OCI-LY7 (cell line): ENCODE results near the gene ZNF783. TPM values are rescaled to one million over a fixed set of nuclear protein-coding genes. Genes with fewer than 3 reads are reported as not detected.
A peak's percentile ranks its signal among the peaks of the same experiment; 100 is the strongest.

Experiments
- BruUV-seq: library from RNA; stranded (reverse); fragments of 400-500 nt; replicated peaks from 2 replicates; lab custom pipeline; 2021; lab: Mats Ljungman, UMichigan
- CTCF ChIA-PET: fragments of 300-600 bp; sonication (Branson Sonifier 250); formaldehyde crosslinking; loops from one replicate; lab custom pipeline; 2022; ENCODE audit warnings: antibody characterized with exemption; ENCODE audit not compliant: unreplicated experiment; lab: Charles Lee
- POLR2A ChIA-PET: fragments of 300-600 bp; sonication (Branson Sonifier 250); formaldehyde crosslinking; loops from one replicate; lab custom pipeline; 2022; ENCODE audit warnings: antibody characterized with exemption; lab: Charles Lee
- DNase-seq: peaks from one replicate; pipeline ENCODE4 v3.0.0-alpha.2; 2015; ENCODE audit warnings: low spot score
- H2AFZ ChIP-seq: fragments of 200-600 bp; sonication (generic), shearing (Covaris generic); 2 replicates; pipeline ENCODE4 v1.6.1; 2014; ENCODE audit warnings: mild to moderate bottlenecking, antibody characterized with exemption, low read length, moderate library complexity
- H3K27ac ChIP-seq: fragments of 200-600 bp; sonication (generic); 2 replicates; pipeline ENCODE4 v1.5.1; 2014; ENCODE audit warnings: mixed run types, low read depth, mild to moderate bottlenecking, moderate library complexity, low read length, inconsistent platforms; ENCODE audit not compliant: poor library complexity, severe bottlenecking
- H3K36me3 ChIP-seq: fragments of 200-600 bp; sonication (generic); 2 replicates; pipeline ENCODE4 v1.6.1; 2014; ENCODE audit warnings: mild to moderate bottlenecking, antibody characterized with exemption, low read length, moderate library complexity, mixed read lengths; ENCODE audit not compliant: insufficient read depth
- H3K4me1 ChIP-seq: fragments of 200-600 bp; sonication (generic); 2 replicates; pipeline ENCODE4 v1.5.1; 2014; ENCODE audit warnings: mild to moderate bottlenecking, low read length; ENCODE audit not compliant: insufficient read depth, poor library complexity, severe bottlenecking
- H3K4me2 ChIP-seq: fragments of 200-600 bp; sonication (generic); 2 replicates; pipeline ENCODE4 v1.6.1; 2014; ENCODE audit warnings: mild to moderate bottlenecking, low read length
- H3K4me3 ChIP-seq: fragments of 200-600 bp; sonication (generic); 2 replicates; pipeline ENCODE4 v1.5.1; 2014; ENCODE audit warnings: mild to moderate bottlenecking, low read depth, low read length; ENCODE audit not compliant: poor library complexity, severe bottlenecking
- H3K79me2 ChIP-seq: fragments of 200-600 bp; sonication (generic); 2 replicates; pipeline ENCODE4 v1.6.1; 2016; ENCODE audit warnings: low read depth, mild to moderate bottlenecking, low read length, moderate library complexity, mixed read lengths; ENCODE audit not compliant: insufficient read depth
- H3K9me2 ChIP-seq: fragments of 200-600 bp; sonication (generic); 2 replicates; pipeline ENCODE4 v1.6.1; 2016; ENCODE audit warnings: mild to moderate bottlenecking, low read length, mixed read lengths; ENCODE audit not compliant: insufficient read depth
- H3K9me3 ChIP-seq: fragments of 200-600 bp; sonication (generic); 2 replicates; pipeline ENCODE4 v1.6.1; 2014; ENCODE audit warnings: mild to moderate bottlenecking, mixed run types, low read length, mixed read lengths
- H4K20me1 ChIP-seq: fragments of 200-600 bp; sonication (generic); 2 replicates; pipeline ENCODE4 v1.6.1; 2014; ENCODE audit warnings: mild to moderate bottlenecking, antibody characterized with exemption, low read length, moderate library complexity, mixed read lengths; ENCODE audit not compliant: insufficient read depth
- CTCF ChIP-seq: fragments of 200-600 bp; sonication (generic); conservative IDR thresholded peaks from 2 replicates; pipeline ENCODE4 v1.5.1; 2014; ENCODE audit warnings: mild to moderate bottlenecking, antibody characterized with exemption, low read length, moderate library complexity, mixed read lengths
- EZH2phosphoT487 ChIP-seq: fragments of 200-600 bp; sonication (generic); IDR thresholded peaks from 2 replicates; pipeline ENCODE4 v1.6.1; 2018; ENCODE audit warnings: low read depth, borderline replicate concordance, mild to moderate bottlenecking, mixed run types, antibody characterized with exemption, low read length, moderate library complexity, mixed read lengths
- intact Hi-C: fragments of 100-400 bp; cut with micrococcal nuclease; formaldehyde crosslinking; loops from one replicate; pipeline ENCODE4 v1.10.0; 2022; ENCODE audit not compliant: unreplicated experiment
- total RNA-seq, 2 experiments: library from RNA; depleted of rRNA in 1 of 2; stranded (reverse); fragments of >200 nt in 1 of 2; shearing (Covaris generic) in 1 of 2; gene quantifications; 2 replicates each; pipeline ENCODE4 v1.2.3, GENCODE V29; 2014 to 2022

The ZNF783 gene
- total RNA-seq, 2 experiments from 2014 or later: 13.1 to 18.8 TPM

GRCh38 chr7:149226840-149227494, 35.0 kb upstream of the ZNF783 start:
- Histone ChIP-seq H2AFZ (no peak overlapping the region), H3K4me1 (no peaks in the 10 kb centered on the region), H3K9me3 (no peaks in the 10 kb centered on the region), H4K20me1 (no peaks in the 10 kb centered on the region), H3K36me3 (peaks cover 6% of the 10 kb centered on the region; the same call in 1 of the 2 replicates), H3K9me2 (no peaks in the 10 kb centered on the region), H3K4me2 (no peak overlapping the region), H3K27ac (no peak overlapping the region), H3K79me2 (no peaks in the 10 kb centered on the region), H3K4me3 (no peak overlapping the region)
- TF ChIP-seq EZH2phosphoT487: no peak
- no peak for TF ChIP-seq CTCF
- ChIA-PET POLR2A (no interaction called here), CTCF (no interaction called here)
- BruUV-seq: no TSS peak
- intact Hi-C loops: no loop called here
- no peak for DNase-seq

- Histone ChIP-seq H2AFZ (no peak overlapping the region), H3K9me2 (no peaks in the 10 kb centered on the region), H3K36me3 (peaks cover 6% of the 10 kb centered on the region; the same call in 1 of the 2 replicates), H3K9me3 (no peaks in the 10 kb centered on the region), H3K4me3 (no peak overlapping the region), H3K4me1 (no peaks in the 10 kb centered on the region), H3K79me2 (no peaks in the 10 kb centered on the region), H3K27ac (no peak overlapping the region), H3K4me2 (no peak overlapping the region), H4K20me1 (no peaks in the 10 kb centered on the region)
- BruUV-seq: TSS peak; percentile 57
- DNase-seq: no peak
- CTCF ChIA-PET: no interaction called here
- TF ChIP-seq EZH2phosphoT487: no peak
- intact Hi-C loops: no loop called here
- POLR2A ChIA-PET: interaction anchor here (0.7 to 1.4 kb wide), 3 partner anchors 33 to 281 kb away, joined by 3 read pairs; partner anchors contain the start of gene ZNF282
These were observed 33.0 kb upstream of the ZNF783 start for GRCh38 chr7:149228831-149229471.

- DNase-seq: no peak
- Histone ChIP-seq H4K20me1 (no peaks in the 10 kb centered on the region), H3K36me3 (peaks cover 5% of the 10 kb centered on the region; the same call in 1 of the 2 replicates), H3K4me1 (no peaks in the 10 kb centered on the region), H3K79me2 (no peaks in the 10 kb centered on the region), H2AFZ (no peak overlapping the region), H3K9me3 (no peaks in the 10 kb centered on the region), H3K27ac (no peak overlapping the region), H3K9me2 (no peaks in the 10 kb centered on the region), H3K4me3 (no peak overlapping the region), H3K4me2 (no peak overlapping the region)
- ChIA-PET CTCF (no interaction called here), POLR2A (interaction anchor here (1.4 kb wide), 1 partner anchor 34 kb away, joined by 3 read pairs; the partner anchor contains the start of gene ZNF282)
- intact Hi-C loops: no loop called here
- no peak for TF ChIP-seq CTCF
- TF ChIP-seq EZH2phosphoT487: no peak
- BruUV-seq: no TSS peak
These were observed 32.5 kb upstream of the ZNF783 start for GRCh38 chr7:149229526-149229925.
